PFSK-1 (cell line): ENCODE results near the gene ATXN1.

ENCODE experiments used
- POLR2AphosphoS5 ChIP-seq: IDR thresholded peaks from 2 replicates; pipeline ENCODE4 v1.6.1; 2012; ENCODE audit warnings: low read depth, mild to moderate bottlenecking, control low read depth, low read length, moderate library complexity
- TAF1 ChIP-seq: IDR thresholded peaks from 2 replicates; pipeline ENCODE4 v1.6.1; 2012; ENCODE audit warnings: low read length, control low read depth, borderline replicate concordance; ENCODE audit not compliant: insufficient read depth

GRCh38 chr6:16524380-16524707, 236.9 kb downstream of the ATXN1 start:
- TF ChIP-seq POLR2AphosphoS5: no peak
- TF ChIP-seq TAF1: no peak
